T-helper 2 cell (primary cell): ENCODE data around the gene ATAD3A.
"Not testable (repeated sequence)": the region's sequence is repeated elsewhere in the genome, so short reads cannot be mapped to it uniquely, and the experiment has no call there.

ENCODE experiments used
- DNase-seq, 5 experiments: peaks; one replicate each; pipeline versions ENCODE4 v3.0.0 to v3.0.0-alpha.2; 2012 to 2022

ATAD3A gene

GRCh38 chr1:1556961-1557360 lies 45.0 kb downstream of the ATAD3A start:
- not testable (repeated sequence) for DNase-seq

- not testable (repeated sequence) for DNase-seq
These were observed 45.7 kb downstream of the ATAD3A start for GRCh38 chr1:1557688-1558087.

- DNase-seq, result no peak
These were observed 46.6 kb downstream of the ATAD3A start for GRCh38 chr1:1558591-1558990.

GRCh38 chr1:1559066-1559465 lies 47.1 kb downstream of the ATAD3A start:
- DNase-seq, result no peak

GRCh38 chr1:1560178-1560577 lies 48.2 kb downstream of the ATAD3A start:
- no peak for DNase-seq

GRCh38 chr1:1561801-1562470 lies 50.0 kb downstream of the ATAD3A start:
- DNase-seq, result no peak

- no peak for DNase-seq
These were observed 50.7 kb downstream of the ATAD3A start for GRCh38 chr1:1562556-1563195.

GRCh38 chr1:1563688-1564087 lies 51.7 kb downstream of the ATAD3A start:
- DNase-seq, result no peak

- DNase-seq, result no peak
These were observed 52.3 kb downstream of the ATAD3A start for GRCh38 chr1:1564268-1564667.

- no peak for DNase-seq
These were observed 53.4 kb downstream of the ATAD3A start for GRCh38 chr1:1565340-1565739.

GRCh38 chr1:1567152-1567875 lies 55.4 kb downstream of the ATAD3A start:
- no peak for DNase-seq

- no peak for DNase-seq
These were observed 55.9 kb downstream of the ATAD3A start for GRCh38 chr1:1567891-1568291.

- DNase-seq, result no peak
These were observed 57.4 kb downstream of the ATAD3A start for GRCh38 chr1:1569341-1569740.

- DNase-seq, result peak; percentile 46 to 88 (median 71)
These were observed 62.1 kb downstream of the ATAD3A start for GRCh38 chr1:1573843-1574720.

GRCh38 chr1:1574721-1575537 lies 63.0 kb downstream of the ATAD3A start, which contains the start of gene SSU72:
TSS of gene SSU72 (minus strand) at chr1:1574863. CDS start at chr1:1574557, 306 bp downstream.
- peak; percentile 85 to 97 (median 87) for DNase-seq

- no peak for DNase-seq
These were observed 65.5 kb downstream of the ATAD3A start for GRCh38 chr1:1577367-1578011.

GRCh38 chr1:1578371-1578940 lies 66.5 kb downstream of the ATAD3A start:
- DNase-seq, result no peak

- DNase-seq, result no peak
These were observed 70.8 kb downstream of the ATAD3A start for GRCh38 chr1:1582585-1583346.

- no peak for DNase-seq
These were observed 71.5 kb downstream of the ATAD3A start for GRCh38 chr1:1583347-1584010.
